SK-N-SH treated with all-trans-retinoic acid at 6 μM for 48 hours (cell line): Measurements from ENCODE around the gene PPM1B.

ENCODE experiments used
- ARNTL ChIP-seq: fragments of 450-650 bp; formaldehyde crosslinking; IDR thresholded peaks from 2 replicates; pipeline ENCODE4 v1.5.0; 2020; ENCODE audit warnings: low read depth, mild to moderate bottlenecking, moderate library complexity, borderline replicate concordance
- ISL1 ChIP-seq: fragments of 250-450 bp; sonication (Bioruptor Pico); IDR thresholded peaks from 2 replicates; pipeline ENCODE4 v2.1.2; 2022; ENCODE audit warnings: mild to moderate bottlenecking, moderate library complexity
- RARB ChIP-seq: fragments of 250-450 bp; sonication (Bioruptor Pico); IDR thresholded peaks from 2 replicates; pipeline ENCODE4 v1.8.0; 2021; ENCODE audit warnings: mild to moderate bottlenecking, moderate library complexity
- TCF4 ChIP-seq: fragments of 250-450 bp; sonication (Bioruptor Pico); IDR thresholded peaks from 2 replicates; pipeline ENCODE4 v1.8.0; 2021; ENCODE audit warnings: mild to moderate bottlenecking, moderate library complexity, borderline replicate concordance
- ZFP3 ChIP-seq: fragments of 250-450 bp; sonication (Bioruptor Pico); IDR thresholded peaks from 2 replicates; pipeline ENCODE4 v1.5.0; 2020; ENCODE audit warnings: mild to moderate bottlenecking, moderate library complexity
- TF ChIP-seq, protein P1 (sequence below): fragments of 250-450 bp; sonication (Bioruptor Pico); IDR thresholded peaks from 2 replicates; pipeline ENCODE4 v1.8.0; 2020; ENCODE audit warnings: mild to moderate bottlenecking, moderate library complexity, borderline replicate concordance
- TF ChIP-seq, protein P2 (sequence below): fragments of 250-450 bp; sonication (Bioruptor Pico); IDR thresholded peaks from 2 replicates; pipeline ENCODE4 v1.8.0; 2021; ENCODE audit warnings: low read depth, mild to moderate bottlenecking, moderate library complexity, borderline replicate concordance

DNA sequence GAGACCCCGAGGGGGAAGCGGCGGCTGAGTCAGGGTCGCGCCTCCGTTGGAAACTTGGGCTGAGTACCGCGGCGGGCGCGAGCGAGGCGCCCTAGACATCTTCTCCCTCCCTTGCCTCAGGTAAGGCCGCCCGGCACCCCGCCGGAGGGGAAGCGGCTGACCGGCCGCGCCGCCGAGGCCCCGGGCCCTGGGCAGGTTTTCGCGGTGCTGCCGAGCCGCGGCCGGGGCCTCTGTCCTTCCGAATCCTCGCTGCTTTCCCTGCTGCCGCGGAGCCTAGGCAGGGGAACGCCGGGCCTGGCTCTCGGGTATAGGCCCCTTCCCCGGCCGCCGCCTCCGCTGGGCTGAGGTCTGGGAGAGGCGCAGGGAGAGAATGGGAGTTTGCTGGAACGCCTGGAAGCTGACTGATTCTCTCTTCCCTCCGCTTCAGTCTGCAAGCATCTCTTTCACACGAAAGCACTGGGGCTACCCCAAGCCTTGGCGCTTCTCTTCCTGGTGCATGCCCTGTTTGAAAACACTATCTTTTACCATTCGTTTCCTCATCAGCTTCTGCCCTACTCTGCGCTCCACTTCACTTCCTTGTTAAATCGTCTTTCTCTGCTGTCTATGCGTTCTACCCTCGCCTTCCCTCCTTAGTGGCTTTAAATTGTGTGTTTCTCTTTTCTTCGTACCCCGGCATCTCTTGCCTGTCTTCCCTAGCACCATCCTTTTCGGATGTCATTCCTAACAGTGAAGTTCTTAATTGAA lies 652 bp downstream of the PPM1B start:
- no peak for TF ChIP-seq TCF4
- TF ChIP-seq RARB (CRISPR knock-in tag) = no peak
- TF ChIP-seq, protein P1, sequence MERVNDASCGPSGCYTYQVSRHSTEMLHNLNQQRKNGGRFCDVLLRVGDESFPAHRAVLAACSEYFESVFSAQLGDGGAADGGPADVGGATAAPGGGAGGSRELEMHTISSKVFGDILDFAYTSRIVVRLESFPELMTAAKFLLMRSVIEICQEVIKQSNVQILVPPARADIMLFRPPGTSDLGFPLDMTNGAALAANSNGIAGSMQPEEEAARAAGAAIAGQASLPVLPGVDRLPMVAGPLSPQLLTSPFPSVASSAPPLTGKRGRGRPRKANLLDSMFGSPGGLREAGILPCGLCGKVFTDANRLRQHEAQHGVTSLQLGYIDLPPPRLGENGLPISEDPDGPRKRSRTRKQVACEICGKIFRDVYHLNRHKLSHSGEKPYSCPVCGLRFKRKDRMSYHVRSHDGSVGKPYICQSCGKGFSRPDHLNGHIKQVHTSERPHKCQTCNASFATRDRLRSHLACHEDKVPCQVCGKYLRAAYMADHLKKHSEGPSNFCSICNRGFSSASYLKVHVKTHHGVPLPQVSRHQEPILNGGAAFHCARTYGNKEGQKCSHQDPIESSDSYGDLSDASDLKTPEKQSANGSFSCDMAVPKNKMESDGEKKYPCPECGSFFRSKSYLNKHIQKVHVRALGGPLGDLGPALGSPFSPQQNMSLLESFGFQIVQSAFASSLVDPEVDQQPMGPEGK (CRISPR knock-in tag) = no peak
- no peak for TF ChIP-seq ARNTL
- TF ChIP-seq ZFP3 (CRISPR knock-in tag) = no peak
- TF ChIP-seq, protein P2, sequence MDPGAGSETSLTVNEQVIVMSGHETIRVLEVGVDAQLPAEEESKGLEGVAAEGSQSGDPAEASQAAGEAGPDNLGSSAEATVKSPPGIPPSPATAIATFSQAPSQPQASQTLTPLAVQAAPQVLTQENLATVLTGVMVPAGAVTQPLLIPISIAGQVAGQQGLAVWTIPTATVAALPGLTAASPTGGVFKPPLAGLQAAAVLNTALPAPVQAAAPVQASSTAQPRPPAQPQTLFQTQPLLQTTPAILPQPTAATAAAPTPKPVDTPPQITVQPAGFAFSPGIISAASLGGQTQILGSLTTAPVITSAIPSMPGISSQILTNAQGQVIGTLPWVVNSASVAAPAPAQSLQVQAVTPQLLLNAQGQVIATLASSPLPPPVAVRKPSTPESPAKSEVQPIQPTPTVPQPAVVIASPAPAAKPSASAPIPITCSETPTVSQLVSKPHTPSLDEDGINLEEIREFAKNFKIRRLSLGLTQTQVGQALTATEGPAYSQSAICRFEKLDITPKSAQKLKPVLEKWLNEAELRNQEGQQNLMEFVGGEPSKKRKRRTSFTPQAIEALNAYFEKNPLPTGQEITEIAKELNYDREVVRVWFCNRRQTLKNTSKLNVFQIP (CRISPR knock-in tag) = no peak
- no peak for TF ChIP-seq ISL1 (CRISPR knock-in tag)
